ENCODE data around the gene ZNF716. TPM values are rescaled to one million over a fixed set of nuclear protein-coding genes. Genes with fewer than 3 reads are reported as not detected.
"Not testable (repeated sequence)": the region's sequence is repeated elsewhere in the genome, so short reads cannot be mapped to it uniquely, and the experiment has no call there.

The ZNF716 gene
- total RNA-seq, 1 donor from 2014 or later: not detected

DNA sequence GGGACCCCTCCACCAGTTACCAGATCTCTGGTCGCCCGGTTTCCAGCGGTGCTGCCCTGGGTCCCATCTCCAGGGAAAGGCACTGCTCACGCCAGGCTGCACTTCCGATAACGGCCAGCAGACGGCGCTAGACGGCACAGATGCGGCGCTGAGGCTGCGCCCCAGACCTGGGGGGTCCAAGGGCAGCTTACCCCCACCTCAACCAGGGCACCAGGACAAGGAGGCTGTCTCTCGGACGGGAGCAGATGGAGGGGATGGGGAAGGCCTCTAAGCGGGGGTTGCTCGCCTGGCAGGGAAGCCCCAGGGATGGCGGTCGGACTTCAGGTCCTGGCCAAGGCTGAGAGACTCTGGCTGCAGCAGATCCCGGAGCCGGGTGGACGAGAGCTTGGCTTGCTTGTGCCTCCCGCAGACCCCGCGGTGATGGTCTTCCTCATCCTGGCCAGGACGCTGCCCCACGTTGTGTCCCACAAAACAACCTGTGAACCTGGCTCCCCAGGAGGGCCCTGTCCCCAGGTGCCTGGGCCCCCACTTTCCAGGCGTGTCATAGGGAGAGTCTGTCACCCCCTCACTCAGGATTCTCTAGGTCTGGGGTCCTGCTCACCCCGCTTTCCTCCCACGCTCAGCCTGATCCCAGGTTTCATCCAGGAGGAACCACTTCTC is 23.9 kb upstream of the ZNF716 start:
- intact Hi-C loops (cut with micrococcal nuclease): no loop called here

- intact Hi-C loops (cut with micrococcal nuclease): no loop called here
Measured at GRCh38 chr7:57426629-57427003, 23.4 kb upstream of the ZNF716 start.

DNA sequence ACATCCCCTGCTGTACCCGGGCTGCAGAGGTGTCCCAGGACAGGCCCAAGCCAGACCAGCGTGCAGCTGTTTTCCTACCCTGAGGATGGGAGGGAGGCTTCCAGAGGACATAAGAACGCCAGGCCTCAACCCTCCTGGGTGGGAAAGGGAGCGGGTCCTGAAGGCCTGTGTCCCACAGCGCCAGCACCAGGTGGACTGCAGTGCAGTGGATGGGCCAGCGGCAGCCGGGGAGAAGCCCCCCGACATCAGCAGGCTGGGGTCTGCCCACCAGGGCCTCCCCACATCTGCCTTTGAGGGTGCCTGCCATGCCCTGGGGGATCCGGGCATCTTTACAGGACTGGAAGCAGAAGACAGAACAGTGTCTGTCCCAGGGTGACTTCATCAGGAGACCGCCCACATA is 22.8 kb upstream of the ZNF716 start:
- intact Hi-C loops (cut with micrococcal nuclease): no loop called here

GRCh38 chr7:57427594-57427993 is 22.4 kb upstream of the ZNF716 start:
- intact Hi-C loops (cut with micrococcal nuclease): no loop called here

DNA sequence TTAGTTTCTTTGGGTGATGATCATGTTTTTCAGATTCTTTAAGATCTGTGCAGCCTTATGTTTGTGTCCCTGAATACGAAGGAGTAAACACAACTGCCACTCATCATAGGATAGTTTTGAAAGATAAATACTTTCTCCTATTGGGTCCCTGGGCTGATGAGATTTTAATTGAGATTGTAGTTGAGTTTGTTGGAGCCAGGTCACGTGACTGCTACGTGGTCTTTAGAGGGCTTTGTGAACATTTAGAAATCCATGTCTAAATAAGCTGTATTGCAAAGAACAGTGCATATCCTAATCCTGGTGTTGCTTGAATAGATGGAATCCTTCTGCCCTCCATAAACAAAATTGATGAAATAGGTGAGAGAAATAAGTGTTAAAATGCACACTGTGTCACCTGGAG is 17.4 kb upstream of the ZNF716 start:
- intact Hi-C loops (cut with micrococcal nuclease): no loop called here

- intact Hi-C loops (cut with micrococcal nuclease): no loop called here
Measured at GRCh38 chr7:57437581-57437980, 12.4 kb upstream of the ZNF716 start.

- intact Hi-C loops (cut with micrococcal nuclease): no loop called here
Measured at GRCh38 chr7:57438244-57438643, 11.7 kb upstream of the ZNF716 start.

GRCh38 chr7:57443567-57443966 is 6.4 kb upstream of the ZNF716 start:
- intact Hi-C loops (cut with micrococcal nuclease): no loop called here

- intact Hi-C loops (cut with micrococcal nuclease): not testable (repeated sequence)
Measured at GRCh38 chr7:57469186-57469828, 19.3 kb downstream of the ZNF716 start.

- intact Hi-C loops (cut with micrococcal nuclease): not testable (repeated sequence)
Measured at GRCh38 chr7:57480304-57480703, 30.3 kb downstream of the ZNF716 start.

- intact Hi-C loops (cut with micrococcal nuclease): not testable (repeated sequence)
Measured at GRCh38 chr7:57485022-57485421, 35.0 kb downstream of the ZNF716 start.

- intact Hi-C loops (cut with micrococcal nuclease): no loop called here
Measured at GRCh38 chr7:57487957-57488356, 38.0 kb downstream of the ZNF716 start.

GRCh38 chr7:57495111-57495510 is 45.1 kb downstream of the ZNF716 start:
- intact Hi-C loops (cut with micrococcal nuclease): not testable (repeated sequence)

DNA sequence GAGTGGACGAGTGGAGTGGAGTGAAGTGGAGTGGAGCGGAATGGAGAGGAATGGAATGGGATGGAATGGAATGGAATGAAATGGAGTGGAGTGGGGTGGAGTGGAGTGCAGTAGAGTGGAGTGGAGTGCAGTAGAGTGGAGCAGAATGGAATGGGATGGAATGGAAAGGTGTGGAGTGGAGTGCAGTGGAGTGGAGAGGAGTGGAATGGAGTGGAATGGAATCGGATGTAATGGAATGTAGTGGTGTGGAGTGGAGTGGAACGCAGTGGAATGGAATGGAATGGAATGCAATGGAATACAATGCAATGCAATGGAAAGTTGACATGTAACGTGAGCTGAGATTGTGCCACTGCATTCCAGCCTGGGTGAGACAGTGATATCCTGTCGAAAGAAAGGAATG is 46.4 kb downstream of the ZNF716 start:
- intact Hi-C loops (cut with micrococcal nuclease): no loop called here

- intact Hi-C loops (cut with micrococcal nuclease): no loop called here
Measured at GRCh38 chr7:57505176-57505575, 55.2 kb downstream of the ZNF716 start.

Measured in T-helper 2 cell treated with Interferon-gamma antibody and Interleukin-4, amounts not matched to agents 100 ng/mL and 5 ng/mL, for 36 hours (primary cell).